MCF 10A (cell line): ENCODE results near the gene PARN. TPM values are rescaled to one million over a fixed set of nuclear protein-coding genes. Genes with fewer than 3 reads are reported as not detected.
"Not testable (repeated sequence)": the region's sequence is repeated elsewhere in the genome, so short reads cannot be mapped to it uniquely, and the experiment has no call there.

Experiments used
- BruUV-seq: library from RNA; stranded (reverse); fragments of 400-500 nt; replicated peaks from 2 replicates; lab custom pipeline; 2021; lab: Mats Ljungman, UMichigan
- CTCF ChIA-PET: fragments of 300-600 bp; sonication (Branson Sonifier 250); formaldehyde crosslinking; extraction: SDS; loops from one replicate; lab custom pipeline; 2021; ENCODE audit warnings: antibody characterized with exemption, inconsistent platforms; lab: Yijun Ruan, JAX
- POLR2A ChIA-PET: fragments of 300-600, 350-650 bp; sonication (Branson Sonifier 250); formaldehyde crosslinking; extraction: SDS; loops from one replicate; lab custom pipeline; 2020; ENCODE audit warnings: antibody characterized with exemption, inconsistent platforms; lab: Yijun Ruan, JAX
- DNase-seq: peaks from one replicate; pipeline ENCODE4 v3.0.0-alpha.2; 2018; ENCODE audit not compliant: unreplicated experiment
- H3K27ac Mint-ChIP-seq: one replicate; pipeline ENCODE4 v1.8.0; 2022; ENCODE audit warnings: mild to moderate bottlenecking, low read depth, mixed read lengths; ENCODE audit not compliant: unreplicated experiment
- H3K27me3 Mint-ChIP-seq: one replicate; pipeline ENCODE4 v1.8.0; 2022; ENCODE audit warnings: mixed read lengths; ENCODE audit not compliant: insufficient read depth, unreplicated experiment
- H3K36me3 Mint-ChIP-seq: one replicate; pipeline ENCODE4 v1.8.0; 2022; ENCODE audit warnings: mild to moderate bottlenecking, moderate library complexity, mixed read lengths; ENCODE audit not compliant: insufficient read depth, unreplicated experiment
- H3K4me1 Mint-ChIP-seq: one replicate; pipeline ENCODE4 v1.8.0; 2022; ENCODE audit warnings: mixed read lengths; ENCODE audit not compliant: insufficient read depth, unreplicated experiment
- H3K4me3 Mint-ChIP-seq: one replicate; pipeline ENCODE4 v1.8.0; 2022; ENCODE audit warnings: mild to moderate bottlenecking, moderate library complexity, mixed read lengths; ENCODE audit not compliant: unreplicated experiment
- H3K9me3 Mint-ChIP-seq: one replicate; pipeline ENCODE4 v1.8.0; 2022; ENCODE audit warnings: mixed read lengths; ENCODE audit not compliant: unreplicated experiment
- CTCF ChIP-seq: fragments of 200-600 bp; IDR thresholded peaks from one replicate; pipeline ENCODE4 v1.8.0; 2022; ENCODE audit warnings: antibody characterized with exemption, mild to moderate bottlenecking; ENCODE audit not compliant: unreplicated experiment
- intact Hi-C: fragments of 100-400 bp; cut with micrococcal nuclease; formaldehyde crosslinking; loops from 2 replicates; pipeline ENCODE4 v1.14.1; 2022
- total RNA-seq: library from RNA; stranded (reverse); gene quantifications from 2 replicates; pipeline ENCODE4 v1.2.3, GENCODE V29; 2022

Gene PARN
- total RNA-seq, 1 experiment from 2014 or later, result 35.0 TPM

GRCh38 chr16:14635395-14636165 lies 5.5 kb upstream of the PARN start:
- TF ChIP-seq CTCF, result no peak
- intact Hi-C loops, result no loop called here
- ChIA-PET POLR2A (interaction anchor here (1.1 kb wide), 1 partner anchor 8 kb away, joined by 3 read pairs; no protein-coding TSS in a partner anchor), CTCF (interaction anchor here (1.0 kb wide), 1 partner anchor 10 kb away, joined by 4 read pairs; no protein-coding TSS in a partner anchor)
- peaks cover 18% of the 10 kb centered on the region for H3K4me1 Mint-ChIP-seq
- H3K36me3 Mint-ChIP-seq, result peaks cover 40% of the 10 kb centered on the region
- BruUV-seq, result no TSS peak
- H3K27ac Mint-ChIP-seq, result peak overlapping the region; percentile 17
- no peak for DNase-seq
- peak overlapping the region; percentile 2 for H3K4me3 Mint-ChIP-seq
- no peaks in the 10 kb centered on the region for H3K27me3 Mint-ChIP-seq
- peaks cover under 1% of the 10 kb centered on the region for H3K9me3 Mint-ChIP-seq

GRCh38 chr16:14634389-14634725 lies 4.3 kb upstream of the PARN start:
- TF ChIP-seq CTCF, result no peak
- ChIA-PET POLR2A (interaction anchor here (0.5 to 1.5 kb wide), 10 partner anchors 8 to 1289 kb away, joined by 3 to 12 read pairs (median 3); no protein-coding TSS in a partner anchor), CTCF (no interaction called here)
- no peak for DNase-seq
- Mint-ChIP-seq H3K27ac (peak overlapping the region; percentile 94), H3K27me3 (no peaks in the 10 kb centered on the region), H3K4me1 (peaks cover 24% of the 10 kb centered on the region), H3K4me3 (peak overlapping the region; percentile 85), H3K9me3 (peaks cover 7% of the 10 kb centered on the region), H3K36me3 (peaks cover 33% of the 10 kb centered on the region)
- intact Hi-C loops, result no loop called here
- BruUV-seq, result no TSS peak

GRCh38 chr16:14632693-14633569 lies 2.9 kb upstream of the PARN start, which contains the start of gene BFAR:
Gene BFAR, plus strand, starts transcription at chr16:14632951. Its CDS starts 11,396 bp downstream, at chr16:14644347.
- TSS peak; percentile 52 for BruUV-seq
- CTCF ChIA-PET, result no interaction called here
- peak within 1 kb of the TSS; percentile 85 for H3K4me3 Mint-ChIP-seq
- POLR2A ChIA-PET, result interaction anchor here (0.7 to 1.5 kb wide), 15 partner anchors 8 to 1011 kb away, joined by 3 to 12 read pairs (median 4); no protein-coding TSS in a partner anchor
- peak; percentile 97 for DNase-seq
- H3K9me3 Mint-ChIP-seq, result peaks cover 7% of the 10 kb centered on the region
- intact Hi-C loops, result no loop called here
- H3K27me3 Mint-ChIP-seq, result no peaks in the 10 kb centered on the region
- peaks cover 24% of the 10 kb centered on the region for H3K4me1 Mint-ChIP-seq
- H3K27ac Mint-ChIP-seq, result peak within 1 kb of the TSS; percentile 94
- peaks cover 25% of the 10 kb centered on the region for H3K36me3 Mint-ChIP-seq
- no peak for TF ChIP-seq CTCF

GRCh38 chr16:14630620-14631330 lies 715 bp upstream of the PARN start:
- peak overlapping the region; percentile 77 for H3K27ac Mint-ChIP-seq
- H3K4me1 Mint-ChIP-seq, result peaks cover 17% of the 10 kb centered on the region
- H3K9me3 Mint-ChIP-seq, H3K27me3 Mint-ChIP-seq, DNase-seq, BruUV-seq, intact Hi-C loops: not testable (repeated sequence)
- H3K4me3 Mint-ChIP-seq, result peak overlapping the region; percentile 90
- CTCF ChIA-PET, result interaction anchor here (0.6 to 0.7 kb wide), 2 partner anchors 12 to 852 kb away, joined by 3 to 4 read pairs; no protein-coding TSS in a partner anchor
- POLR2A ChIA-PET, result interaction anchor here (0.6 to 2.2 kb wide), 9 partner anchors 10 to 144 kb away, joined by 3 to 8 read pairs (median 4); no protein-coding TSS in a partner anchor
- H3K36me3 Mint-ChIP-seq, result peaks cover 37% of the 10 kb centered on the region
